Mucosa of rectum (tissue), 2 donors: ENCODE data around the gene MRTFA.
A peak's percentile ranks its signal among the peaks of the same experiment; 100 is the strongest.
"Not testable (repeated sequence)": the region's sequence is repeated elsewhere in the genome, so short reads cannot be mapped to it uniquely, and the experiment has no call there.

Source experiments
- H3K27ac ChIP-seq, 2 donors: one replicate each; pipeline ENCODE4 v1.7.0; 2013; ENCODE audit warnings: inconsistent platforms in 2 of 2, low read depth in 2 of 2, low read length in 2 of 2
- H3K27me3 ChIP-seq, 2 donors: one replicate each; pipeline ENCODE4 v1.7.0; 2013; ENCODE audit warnings: low read length in 2 of 2; ENCODE audit not compliant: control insufficient read depth in 2 of 2, insufficient read depth in 2 of 2
- H3K36me3 ChIP-seq, 2 donors: one replicate each; pipeline ENCODE4 v1.7.0; 2013; ENCODE audit warnings: low read length in 2 of 2; ENCODE audit not compliant: control insufficient read depth in 2 of 2, insufficient read depth in 2 of 2
- H3K4me1 ChIP-seq, 2 donors: one replicate each; pipeline ENCODE4 v1.7.0; 2013; ENCODE audit warnings: low read length in 2 of 2, mild to moderate bottlenecking in 1 of 2; ENCODE audit not compliant: control insufficient read depth in 2 of 2, insufficient read depth in 2 of 2
- H3K4me3 ChIP-seq, 2 donors: one replicate each; pipeline ENCODE4 v1.7.0; 2013; ENCODE audit warnings: low read length in 2 of 2
- H3K9ac ChIP-seq, 2 donors: one replicate each; pipeline ENCODE4 v1.7.0; 2013; ENCODE audit warnings: low read length in 2 of 2, low read depth in 1 of 2, mild to moderate bottlenecking in 1 of 2
- H3K9me3 ChIP-seq, 2 donors: one replicate each; pipeline ENCODE4 v1.7.0; 2013; ENCODE audit warnings: low read length in 2 of 2; ENCODE audit not compliant: control insufficient read depth in 2 of 2
- donor health status: healthy.
- donor health status: Normal muscosa, but diverticular disease.

MRTFA gene

GRCh38 chr22:40660730-40661129 lies 24.2 kb upstream of the MRTFA start:
- Histone ChIP-seq H3K9ac (no peak overlapping the region), H3K4me1 (no peaks in the 10 kb centered on the region), H3K27ac (no peak overlapping the region), H3K9me3 (no peaks in the 10 kb centered on the region), H3K27me3 (no peaks in the 10 kb centered on the region), H3K4me3 (no peak overlapping the region), H3K36me3 (no peaks in the 10 kb centered on the region)

- no peak overlapping the region for H3K27ac ChIP-seq
- no peak overlapping the region for H3K9ac ChIP-seq
- H3K36me3 ChIP-seq: no peaks in the 10 kb centered on the region
- peaks cover 0 to 3% of the 10 kb centered on the region in 2 donors for H3K4me1 ChIP-seq
- H3K27me3 ChIP-seq: no peaks in the 10 kb centered on the region
- H3K4me3 ChIP-seq: no peak overlapping the region
- H3K9me3 ChIP-seq: no peaks in the 10 kb centered on the region
Measured at GRCh38 chr22:40659166-40659565, 22.6 kb upstream of the MRTFA start.

- not testable (repeated sequence) for H3K4me3 ChIP-seq, H3K9ac ChIP-seq, H3K9me3 ChIP-seq, H3K27ac ChIP-seq, H3K36me3 ChIP-seq, H3K27me3 ChIP-seq
- peaks cover 0 to 10% of the 10 kb centered on the region in 2 donors for H3K4me1 ChIP-seq
Measured at GRCh38 chr22:40656651-40657050, 20.1 kb upstream of the MRTFA start.

GRCh38 chr22:40655941-40656340 lies 19.4 kb upstream of the MRTFA start:
- H3K9ac ChIP-seq, H3K4me3 ChIP-seq, H3K27me3 ChIP-seq, H3K36me3 ChIP-seq, H3K9me3 ChIP-seq, H3K27ac ChIP-seq: not testable (repeated sequence)
- peaks cover 5 to 10% of the 10 kb centered on the region in 2 donors for H3K4me1 ChIP-seq

- no peak overlapping the region for H3K4me3 ChIP-seq
- H3K4me1 ChIP-seq: peaks cover 5 to 10% of the 10 kb centered on the region in 2 donors
- no peaks in the 10 kb centered on the region for H3K9me3 ChIP-seq
- H3K27me3 ChIP-seq: no peaks in the 10 kb centered on the region
- H3K9ac ChIP-seq: peak overlapping the region in 1 of 2 donors; percentile 26
- H3K27ac ChIP-seq: peak overlapping the region in 1 of 2 donors; percentile 4
- H3K36me3 ChIP-seq: no peaks in the 10 kb centered on the region
Measured at GRCh38 chr22:40654522-40655167, 18.1 kb upstream of the MRTFA start.

- H3K4me1 ChIP-seq: peaks cover 5 to 10% of the 10 kb centered on the region in 2 donors
- no peak overlapping the region for H3K9ac ChIP-seq
- no peaks in the 10 kb centered on the region for H3K36me3 ChIP-seq
- no peaks in the 10 kb centered on the region for H3K27me3 ChIP-seq
- H3K9me3 ChIP-seq: no peaks in the 10 kb centered on the region
- H3K27ac ChIP-seq: no peak overlapping the region
- H3K4me3 ChIP-seq: no peak overlapping the region
Measured at GRCh38 chr22:40653361-40653760, 16.8 kb upstream of the MRTFA start.

GRCh38 chr22:40651563-40652501 lies 15.3 kb upstream of the MRTFA start:
- Histone ChIP-seq H3K9me3 (no peaks in the 10 kb centered on the region), H3K36me3 (no peaks in the 10 kb centered on the region), H3K27me3 (no peaks in the 10 kb centered on the region), H3K9ac (peak overlapping the region; percentile 84 to 86), H3K4me3 (peak overlapping the region; percentile 80 to 82), H3K27ac (peak overlapping the region; percentile 95 to 96), H3K4me1 (peaks cover 5 to 14% of the 10 kb centered on the region in 2 donors)

GRCh38 chr22:40651057-40651456 lies 14.5 kb upstream of the MRTFA start:
- peak overlapping the region; percentile 72 to 86 for H3K9ac ChIP-seq
- H3K27ac ChIP-seq: peak overlapping the region; percentile 95 to 96
- H3K36me3 ChIP-seq: no peaks in the 10 kb centered on the region
- no peaks in the 10 kb centered on the region for H3K9me3 ChIP-seq
- peak overlapping the region in 1 of 2 donors; percentile 82 for H3K4me3 ChIP-seq
- no peaks in the 10 kb centered on the region for H3K27me3 ChIP-seq
- peaks cover 6 to 15% of the 10 kb centered on the region in 2 donors for H3K4me1 ChIP-seq

GRCh38 chr22:40648386-40648785 lies 11.9 kb upstream of the MRTFA start:
- no peaks in the 10 kb centered on the region for H3K36me3 ChIP-seq
- no peak overlapping the region for H3K9ac ChIP-seq
- no peak overlapping the region for H3K27ac ChIP-seq

GRCh38 chr22:40645579-40646197 lies 9.2 kb upstream of the MRTFA start:
- H3K9me3 ChIP-seq: no peaks in the 10 kb centered on the region
- no peaks in the 10 kb centered on the region for H3K36me3 ChIP-seq
- no peaks in the 10 kb centered on the region for H3K27me3 ChIP-seq
- peak overlapping the region; percentile 46 to 86 for H3K27ac ChIP-seq
- no peak overlapping the region for H3K4me3 ChIP-seq
- H3K4me1 ChIP-seq: peaks cover 16 to 18% of the 10 kb centered on the region in 2 donors
- H3K9ac ChIP-seq: peak overlapping the region in 1 of 2 donors; percentile 47

More at GRCh38 chr22:40648386-40648785, 11.9 kb upstream of the MRTFA start:
- Histone ChIP-seq H3K9me3 (no peaks in the 10 kb centered on the region), H3K4me3 (no peak overlapping the region), H3K27me3 (no peaks in the 10 kb centered on the region), H3K4me1 (peaks cover 23% of the 10 kb centered on the region in 2 donors)
